Placental epithelial cell (primary cell): Measurements from ENCODE around the gene ST6GALNAC3. TPM values are rescaled to one million over a fixed set of nuclear protein-coding genes. Genes with fewer than 3 reads are reported as not detected.

Source experiments
- total RNA-seq: library from RNA; depleted of rRNA; stranded (reverse); fragments of >200 nt; gene quantifications from 2 replicates; pipeline ENCODE4 v1.2.3, GENCODE V29; 2012

Gene ST6GALNAC3
- 38.1 and 42.8 TPM in 2 replicates for total RNA-seq

GRCh38 chr1:76074321-76075187, at the start of gene ST6GALNAC3:
Gene ST6GALNAC3 (plus strand): TSS chr1:76074746.

Other genes starting within 250 kb of the ST6GALNAC3 start
- not detected in 2 replicates for gene ASB17, start 142.3 kb upstream of the ST6GALNAC3 start, total RNA-seq